Ovary (tissue), 3 donors: ENCODE measurements around the gene FRY.

ENCODE experiments used
- EP300 ChIP-seq: sonication (generic); formaldehyde crosslinking; IDR thresholded peaks from one replicate; pipeline ENCODE4 v1.6.1; 2017; ENCODE audit warnings: antibody characterized with exemption
- POLR2A ChIP-seq: fragments of 450-650 bp; IDR thresholded peaks from one replicate; pipeline ENCODE4 v1.6.1; 2017; ENCODE audit warnings: antibody characterized with exemption, mild to moderate bottlenecking, moderate library complexity
- TF ChIP-seq, protein P1 (sequence below), 3 donors: fragments of 450-650 bp in 2 of 3; fragments of 200-600 bp in 1 of 3; IDR thresholded peaks; one replicate each; pipeline versions ENCODE4 v1.5.1 to v1.8.0; 2016 to 2022; ENCODE audit warnings: antibody characterized with exemption in 3 of 3, mild to moderate bottlenecking in 1 of 3
- donor health status: DM: no; HTN: no; CAD: no.

DNA sequence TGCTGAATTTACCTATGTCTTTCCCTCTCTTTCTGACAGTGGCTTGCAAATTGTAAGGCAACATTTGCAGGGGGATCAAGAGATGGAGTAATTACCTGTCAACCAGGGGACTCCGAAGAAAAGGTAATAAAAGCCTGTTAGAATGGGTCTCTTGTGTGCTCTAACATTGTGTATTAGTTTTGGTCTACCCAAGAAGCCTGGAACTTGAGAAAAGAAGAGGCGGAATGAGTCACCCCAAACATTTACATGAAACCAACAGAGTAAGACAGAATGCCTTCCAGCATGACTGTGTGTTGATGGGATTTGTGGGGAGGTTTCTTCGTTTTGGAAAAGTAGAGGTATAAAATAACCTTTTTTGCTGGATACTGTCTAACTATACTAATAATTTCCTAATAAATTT lies 246.9 kb downstream of the FRY start:
- TF ChIP-seq POLR2A (no peak), EP300 (no peak)
- TF ChIP-seq, protein P1, sequence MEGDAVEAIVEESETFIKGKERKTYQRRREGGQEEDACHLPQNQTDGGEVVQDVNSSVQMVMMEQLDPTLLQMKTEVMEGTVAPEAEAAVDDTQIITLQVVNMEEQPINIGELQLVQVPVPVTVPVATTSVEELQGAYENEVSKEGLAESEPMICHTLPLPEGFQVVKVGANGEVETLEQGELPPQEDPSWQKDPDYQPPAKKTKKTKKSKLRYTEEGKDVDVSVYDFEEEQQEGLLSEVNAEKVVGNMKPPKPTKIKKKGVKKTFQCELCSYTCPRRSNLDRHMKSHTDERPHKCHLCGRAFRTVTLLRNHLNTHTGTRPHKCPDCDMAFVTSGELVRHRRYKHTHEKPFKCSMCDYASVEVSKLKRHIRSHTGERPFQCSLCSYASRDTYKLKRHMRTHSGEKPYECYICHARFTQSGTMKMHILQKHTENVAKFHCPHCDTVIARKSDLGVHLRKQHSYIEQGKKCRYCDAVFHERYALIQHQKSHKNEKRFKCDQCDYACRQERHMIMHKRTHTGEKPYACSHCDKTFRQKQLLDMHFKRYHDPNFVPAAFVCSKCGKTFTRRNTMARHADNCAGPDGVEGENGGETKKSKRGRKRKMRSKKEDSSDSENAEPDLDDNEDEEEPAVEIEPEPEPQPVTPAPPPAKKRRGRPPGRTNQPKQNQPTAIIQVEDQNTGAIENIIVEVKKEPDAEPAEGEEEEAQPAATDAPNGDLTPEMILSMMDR (IDR thresholded peaks at IDR 0.05), result no peak
